Transverse colon (tissue), 3 donors: ENCODE results near the gene RASSF4.

ENCODE experiments used
- CTCF ChIP-seq, 5 experiments: fragments of 200-600 bp in 3 of 5; fragments of 450-650 bp in 2 of 5; sonication (generic) in 3 of 5; IDR thresholded peaks; 1 replicate in 2 of 5; 2 replicates in 3 of 5; pipeline ENCODE4 v1.5.1; 2016 to 2017; ENCODE audit warnings: antibody characterized with exemption in 5 of 5, inconsistent platforms in 3 of 5, mild to moderate bottlenecking in 2 of 5, moderate library complexity in 1 of 5
- POLR2A ChIP-seq: fragments of 450-650 bp; IDR thresholded peaks from one replicate; pipeline ENCODE4 v1.6.1; 2016; ENCODE audit warnings: antibody characterized with exemption, mild to moderate bottlenecking, moderate library complexity

GRCh38 chr10:44911081-44911540 lies 48.5 kb upstream of the RASSF4 start, which contains the start of gene TMEM72:
- peak; percentile 31 for TF ChIP-seq POLR2A
- TF ChIP-seq CTCF (IDR thresholded peaks at IDR 0.05): no peak
